NCI-H1694 (cell line): ENCODE results near the gene MICAL3.
"Not testable (repeated sequence)": the region's sequence is repeated elsewhere in the genome, so short reads cannot be mapped to it uniquely, and the experiment has no call there.

Experiments used
- DNase-seq: peaks from one replicate; lab custom pipeline; 2025; lab: John Stamatoyannopoulos, UW

MICAL3 gene

GRCh38 chr22:18059991-18060390, 35.6 kb upstream of the MICAL3 start:
- no peak for DNase-seq

- DNase-seq, result no peak
Measured at GRCh38 chr22:18059473-18059872, 35.1 kb upstream of the MICAL3 start.

DNA sequence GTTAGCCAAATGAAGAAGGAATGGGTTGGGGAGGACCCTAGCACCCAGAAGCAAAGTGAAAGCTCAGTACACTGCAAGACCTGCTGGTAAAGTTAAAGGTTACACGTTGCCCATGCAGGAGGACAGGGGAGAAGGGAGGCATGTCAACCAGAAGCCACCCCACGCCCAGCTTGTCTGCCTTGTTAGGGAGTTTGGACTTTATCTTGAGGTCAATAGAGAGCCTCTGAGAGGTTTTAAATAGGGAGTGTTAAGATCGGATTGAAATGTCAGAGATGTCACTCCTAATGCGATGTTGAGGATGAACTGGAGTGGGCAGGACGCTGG, 34.7 kb upstream of the MICAL3 start:
- DNase-seq, result no peak

GRCh38 chr22:18058371-18059093, 34.2 kb upstream of the MICAL3 start:
- no peak for DNase-seq

DNA sequence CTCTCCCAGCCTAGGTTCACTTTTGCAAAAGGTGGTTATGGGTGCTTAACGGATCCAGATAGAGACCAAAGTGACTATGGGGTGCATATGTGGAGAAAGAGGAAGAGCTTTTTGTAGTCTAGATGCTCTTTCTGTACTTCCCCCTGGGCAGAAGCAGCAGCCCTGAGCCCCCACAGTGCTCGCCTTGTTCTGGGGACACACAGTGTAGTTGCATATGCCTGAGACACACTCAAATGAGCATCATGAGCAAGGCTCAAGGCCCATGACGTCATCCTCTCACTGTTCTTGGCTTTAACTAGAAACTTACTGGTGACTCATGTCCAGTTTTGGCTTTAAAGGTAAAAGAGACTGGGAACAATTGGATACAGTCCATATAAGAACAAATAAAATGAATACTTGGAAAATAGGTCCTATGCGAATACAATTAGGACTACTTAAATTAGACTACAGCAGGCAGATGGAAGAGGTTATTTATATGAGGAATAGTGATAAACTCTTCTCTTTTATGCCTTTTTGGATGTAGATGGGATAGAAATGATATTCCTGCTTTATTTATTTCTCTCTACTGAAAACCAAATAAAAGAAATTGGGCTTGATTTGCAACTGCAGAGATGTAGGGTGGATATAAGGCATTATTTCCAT, 33.3 kb upstream of the MICAL3 start:
- DNase-seq, result no peak

- DNase-seq, result no peak
Measured at GRCh38 chr22:18056807-18057474, 32.6 kb upstream of the MICAL3 start.

DNA sequence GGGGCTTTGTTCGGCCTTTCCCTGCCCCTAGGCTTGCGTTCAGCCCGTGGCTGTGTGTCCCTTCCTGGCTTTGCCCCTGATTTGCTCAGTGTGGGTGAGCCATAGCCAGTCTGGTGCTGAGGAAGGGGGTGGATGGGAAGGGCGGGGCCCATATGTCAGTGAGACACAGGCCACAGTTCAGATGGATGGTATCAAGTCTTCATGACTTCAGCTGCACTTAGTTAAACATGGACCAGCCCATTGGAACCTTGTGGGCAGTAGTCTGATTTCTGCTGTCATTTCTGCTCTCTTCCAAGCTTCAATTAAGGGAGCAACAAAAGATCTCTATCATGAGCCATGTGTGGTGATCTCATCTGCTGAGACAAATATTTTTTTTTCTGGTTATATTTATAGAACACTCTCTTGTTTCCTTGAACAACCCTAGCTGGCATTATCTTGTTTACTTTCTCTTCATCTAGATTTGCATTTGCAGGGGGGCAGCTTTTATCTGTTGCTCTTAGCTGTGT, 31.9 kb upstream of the MICAL3 start:
- DNase-seq, result no peak

DNA sequence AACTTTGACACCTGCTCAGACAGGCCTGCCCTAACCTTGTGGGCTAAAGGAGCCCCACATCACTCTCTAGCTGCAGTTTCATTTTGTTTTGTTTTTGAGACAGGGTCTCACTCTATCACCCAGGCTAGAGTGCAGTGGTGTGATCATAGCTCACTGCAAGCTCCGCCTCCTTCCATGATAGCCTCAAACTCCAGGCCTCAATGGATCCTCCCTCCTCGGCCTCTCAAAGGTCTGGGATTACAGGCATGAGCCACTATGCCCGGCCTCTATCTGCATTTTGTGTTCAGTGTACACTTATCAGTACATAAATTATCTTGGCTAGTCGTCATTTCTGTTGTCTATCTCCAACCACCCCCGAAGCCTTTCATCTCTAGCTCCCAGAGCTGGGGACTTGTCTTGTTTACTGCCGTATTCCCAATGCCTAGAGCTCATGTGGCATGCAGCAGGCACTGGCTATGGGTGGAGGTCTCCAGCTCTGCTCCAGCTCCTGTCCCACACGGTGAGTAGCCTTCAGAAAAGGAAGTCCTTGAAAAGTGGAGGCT, 31.3 kb upstream of the MICAL3 start:
- DNase-seq, result no peak

- DNase-seq, result not testable (repeated sequence)
Measured at GRCh38 chr22:18053216-18053946, 29.0 kb upstream of the MICAL3 start.

DNA sequence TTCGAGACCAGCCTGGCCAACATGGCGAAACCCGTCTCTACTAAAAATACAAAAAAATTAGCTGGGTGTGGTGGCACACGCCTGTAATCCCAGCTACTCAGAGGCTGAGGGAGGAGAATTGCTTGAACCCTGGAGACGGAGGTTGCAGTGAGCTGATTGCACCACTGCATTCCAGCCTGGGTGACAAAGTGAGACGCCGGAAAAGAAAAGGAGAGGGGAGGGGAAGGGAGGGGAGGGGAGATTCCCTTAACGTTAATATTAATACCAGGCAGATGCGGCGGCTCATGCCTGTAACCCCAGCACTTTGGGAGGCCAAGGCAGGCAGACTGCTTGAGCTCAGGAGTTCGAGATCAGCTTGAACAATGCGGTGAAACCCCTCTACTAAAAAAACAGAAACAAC, 26.8 kb upstream of the MICAL3 start:
- DNase-seq, result not testable (repeated sequence)

GRCh38 chr22:18050065-18050464, 25.7 kb upstream of the MICAL3 start:
- DNase-seq, result no peak

DNA sequence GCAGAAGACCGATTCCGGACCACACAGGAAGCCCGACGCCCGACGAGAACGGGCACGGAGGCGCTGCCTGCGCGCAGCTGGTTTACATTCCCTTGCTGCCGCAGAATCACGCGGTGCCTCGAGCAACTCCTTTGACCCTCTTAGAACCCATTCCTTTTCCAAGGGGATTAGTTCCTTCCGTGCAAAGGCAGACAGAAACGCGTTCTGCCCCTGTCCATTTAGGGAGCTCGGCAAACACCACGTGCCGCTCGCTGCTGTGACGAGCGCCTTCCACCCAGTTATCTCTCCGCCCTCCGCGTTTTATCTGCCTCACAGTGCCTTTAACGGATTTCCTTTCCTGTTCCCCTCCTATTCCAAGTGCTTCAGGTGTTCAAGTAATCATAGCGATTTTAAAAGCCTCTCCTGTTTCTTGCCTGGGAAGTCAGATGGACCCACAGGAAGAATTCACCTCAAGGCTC, 24.1 kb upstream of the MICAL3 start:
- DNase-seq, result no peak

DNA sequence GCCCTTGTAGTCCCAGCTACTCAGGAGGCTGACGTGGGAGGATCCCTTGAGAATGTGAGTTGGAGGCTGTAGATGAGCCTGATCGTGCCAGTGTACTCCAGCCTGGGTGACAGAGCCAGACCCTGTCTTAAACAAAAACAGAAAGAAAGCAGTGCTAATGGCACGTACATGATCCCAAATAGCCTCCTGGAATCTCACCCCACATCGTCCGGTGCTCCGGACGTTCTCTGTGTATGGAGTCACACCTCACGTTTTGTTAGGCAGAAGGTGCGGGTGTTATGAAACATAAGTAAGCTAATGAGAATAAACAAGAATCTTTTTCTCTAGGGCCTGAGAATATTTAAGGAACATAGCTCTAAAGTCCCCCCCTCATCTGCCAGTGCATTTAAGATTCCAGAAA, 23.7 kb upstream of the MICAL3 start:
- no peak for DNase-seq

DNA sequence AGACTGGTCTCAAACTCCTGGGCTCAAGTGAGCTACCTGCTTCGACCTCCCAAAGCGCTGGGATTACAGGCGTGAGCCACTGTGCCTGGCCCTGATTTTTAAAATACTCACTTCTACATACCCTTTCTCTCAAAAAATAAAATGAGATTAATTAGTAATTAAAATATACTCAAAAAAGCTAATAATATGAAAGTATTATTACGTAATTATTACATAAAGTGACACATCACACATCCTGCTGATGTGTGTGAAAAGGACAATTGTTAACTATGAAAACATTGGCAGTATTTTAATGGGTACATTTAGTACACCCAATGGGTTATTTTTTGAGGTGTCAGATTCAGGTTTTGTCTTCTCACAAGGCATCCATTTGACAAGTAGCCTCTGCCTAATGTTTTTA, 21.4 kb upstream of the MICAL3 start:
- DNase-seq, result no peak

GRCh38 chr22:18044548-18045271, 20.3 kb upstream of the MICAL3 start:
- DNase-seq, result no peak

DNA sequence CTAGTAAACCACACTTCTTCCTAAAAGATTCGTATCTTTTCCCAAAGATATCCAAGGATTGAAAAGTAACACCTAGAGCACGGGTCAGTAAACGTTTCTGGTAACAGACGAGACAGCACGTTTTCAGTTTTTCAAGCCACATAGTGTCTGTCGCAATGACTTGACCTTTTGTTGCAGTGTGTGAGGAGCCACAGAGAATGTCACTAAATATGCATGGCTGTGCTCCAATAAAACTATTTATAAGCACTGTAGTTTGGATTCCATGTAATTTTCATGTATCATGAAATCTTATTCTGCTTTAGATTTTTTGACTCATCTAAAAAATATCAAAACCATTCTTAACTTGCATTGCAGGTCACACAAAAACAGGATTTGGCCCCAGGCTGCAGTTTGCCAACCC, 18.3 kb upstream of the MICAL3 start:
- no peak for DNase-seq

DNA sequence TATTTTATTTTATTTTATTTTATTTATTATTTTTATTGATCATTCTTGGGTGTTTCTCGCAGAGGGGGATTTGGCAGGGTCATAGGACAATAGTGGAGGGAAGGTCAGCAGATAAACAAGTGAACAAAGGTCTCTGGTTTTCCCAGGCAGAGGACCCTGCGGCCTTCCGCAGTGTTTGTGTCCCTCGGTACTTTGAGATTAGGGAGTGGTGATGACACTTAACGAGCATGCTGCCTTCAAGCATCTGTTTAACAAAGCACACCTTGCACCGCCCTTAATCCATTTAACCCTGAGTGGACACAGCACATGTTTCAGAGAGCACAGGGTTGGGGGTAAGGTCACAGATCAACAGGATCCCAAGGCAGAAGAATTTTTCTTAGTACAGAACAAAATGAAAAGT, 16.5 kb upstream of the MICAL3 start:
- DNase-seq, result not testable (repeated sequence)

GRCh38 chr22:18035751-18036150, 11.4 kb upstream of the MICAL3 start:
- no peak for DNase-seq

GRCh38 chr22:18034076-18034475, 9.7 kb upstream of the MICAL3 start:
- no peak for DNase-seq

GRCh38 chr22:18033204-18033998, 9.0 kb upstream of the MICAL3 start:
- no peak for DNase-seq
